ENCODE measurements around the gene SNTB2. TPM values are rescaled to one million over a fixed set of nuclear protein-coding genes. Genes with fewer than 3 reads are reported as not detected.

The SNTB2 gene
- total RNA-seq, 2 experiments from 2014 or later = 11.8 to 13.0 TPM

DNA sequence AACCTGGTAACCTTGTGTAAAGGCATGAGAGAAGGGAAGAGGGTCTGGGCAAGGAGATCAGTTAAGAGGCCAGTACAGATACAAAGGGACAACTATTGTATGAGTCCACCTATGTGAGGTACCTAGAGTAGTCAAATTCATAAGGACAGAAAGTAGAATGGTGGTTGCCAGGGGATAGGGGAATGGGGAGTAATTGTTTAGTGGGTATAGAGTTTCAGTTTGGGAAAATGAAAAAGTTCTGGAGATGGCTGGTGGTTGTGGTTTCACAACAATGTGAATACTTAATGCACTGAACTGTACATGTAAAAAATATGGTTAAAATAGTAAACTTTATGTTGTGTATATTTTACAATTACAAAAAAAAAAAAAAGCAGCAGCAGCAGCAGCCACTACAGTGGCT lies 49.4 kb downstream of the SNTB2 start:
- intact Hi-C loops (cut with micrococcal nuclease) = no loop called here
- DNase-seq (no peak), ATAC-seq (no peak)
- Mint-ChIP-seq H3K4me1 (ENCODE audit: low read depth) (peaks cover 2% of the 10 kb centered on the region), H3K27ac (no peak overlapping the region), H3K4me3 (no peak overlapping the region), H3K27me3 (no peaks in the 10 kb centered on the region), H3K36me3 (ENCODE audit: low read depth) (peaks cover 2% of the 10 kb centered on the region), H3K9me3 (no peaks in the 10 kb centered on the region)
- CTCF ChIA-PET = no interaction called here
- TF ChIP-seq CTCF (IDR thresholded peaks at IDR 0.05) = no peak
- POLR2A ChIA-PET = interaction anchor here (0.6 to 1.1 kb wide), 2 partner anchors 20 to 104 kb away, joined by 3 to 5 read pairs; partner anchors contain the start of genes CHTF8 and UTP4

GRCh38 chr16:69237296-69237695 lies 50.3 kb downstream of the SNTB2 start:
- no peak overlapping the region for H3K4me3 Mint-ChIP-seq
- no peaks in the 10 kb centered on the region for H3K9me3 Mint-ChIP-seq
- no peaks in the 10 kb centered on the region for H3K27me3 Mint-ChIP-seq
- intact Hi-C loops (cut with micrococcal nuclease) = no loop called here
- H3K36me3 Mint-ChIP-seq (ENCODE audit: low read depth) = peaks cover 2% of the 10 kb centered on the region
- ATAC-seq = no peak
- ChIA-PET CTCF (no interaction called here), POLR2A (interaction anchor here (1.1 kb wide), 1 partner anchor 105 kb away, joined by 3 read pairs; the partner anchor contains the start of genes CHTF8 and UTP4)
- TF ChIP-seq CTCF (IDR thresholded peaks at IDR 0.05) = no peak
- peaks cover 2% of the 10 kb centered on the region for H3K4me1 Mint-ChIP-seq (ENCODE audit: low read depth)
- H3K27ac Mint-ChIP-seq = no peak overlapping the region
- no peak for DNase-seq

GRCh38 chr16:69239851-69240250 lies 52.9 kb downstream of the SNTB2 start:
- POLR2A ChIA-PET = no interaction called here
- TF ChIP-seq CTCF (IDR thresholded peaks at IDR 0.05) = no peak

DNA sequence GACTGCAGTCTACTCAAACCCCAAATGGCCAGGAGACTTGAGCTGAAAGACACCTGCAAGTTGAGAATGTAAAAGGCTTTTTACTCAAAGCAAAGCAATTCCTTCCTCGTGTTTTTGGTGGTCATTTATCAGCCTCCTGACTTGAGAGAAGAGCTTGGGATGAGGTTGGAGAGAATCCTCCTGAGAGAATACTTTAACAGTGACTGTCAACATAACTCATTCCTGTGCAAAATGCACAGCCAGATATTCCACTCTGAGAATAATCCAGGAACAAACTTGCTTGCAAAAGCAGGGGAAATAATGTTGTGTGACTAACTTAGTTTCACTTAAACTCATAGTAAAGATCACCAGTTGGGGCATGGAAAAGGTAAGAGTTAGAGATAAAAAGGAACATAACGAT lies 53.4 kb downstream of the SNTB2 start:
- H3K4me1 Mint-ChIP-seq (ENCODE audit: low read depth) = peaks cover 2% of the 10 kb centered on the region
- no peaks in the 10 kb centered on the region for H3K27me3 Mint-ChIP-seq
- DNase-seq (no peak), ATAC-seq (no peak)
- H3K4me3 Mint-ChIP-seq = no peak overlapping the region
- no peaks in the 10 kb centered on the region for H3K9me3 Mint-ChIP-seq
- H3K36me3 Mint-ChIP-seq (ENCODE audit: low read depth) = peaks cover 2% of the 10 kb centered on the region
- intact Hi-C loops (cut with micrococcal nuclease) = no loop called here
- H3K27ac Mint-ChIP-seq = no peak overlapping the region
- no peak for TF ChIP-seq CTCF (IDR thresholded peaks at IDR 0.05)
- ChIA-PET CTCF (interaction anchor here (1.0 to 1.4 kb wide), 2 partner anchors 8 to 18 kb away, joined by 3 to 4 read pairs; no protein-coding TSS in a partner anchor), POLR2A (no interaction called here)

More at GRCh38 chr16:69239851-69240250, 52.9 kb downstream of the SNTB2 start:
- no peaks in the 10 kb centered on the region for H3K27me3 Mint-ChIP-seq
- CTCF ChIA-PET = interaction anchor here (1.0 to 1.4 kb wide), 2 partner anchors 9 to 19 kb away, joined by 3 to 4 read pairs; no protein-coding TSS in a partner anchor
- DNase-seq (no peak), ATAC-seq (no peak)
- H3K36me3 Mint-ChIP-seq (ENCODE audit: low read depth) = peaks cover 2% of the 10 kb centered on the region
- no peak overlapping the region for H3K27ac Mint-ChIP-seq
- intact Hi-C loops (cut with micrococcal nuclease) = no loop called here
- peaks cover 2% of the 10 kb centered on the region for H3K4me1 Mint-ChIP-seq (ENCODE audit: low read depth)
- no peak overlapping the region for H3K4me3 Mint-ChIP-seq
- H3K9me3 Mint-ChIP-seq = no peaks in the 10 kb centered on the region

- no peak for TF ChIP-seq CTCF (IDR thresholded peaks at IDR 0.05)
- ChIA-PET POLR2A (no interaction called here), CTCF (interaction anchor here (1.9 kb wide), 1 partner anchor 92 kb away, joined by 7 read pairs; no protein-coding TSS in a partner anchor)
- no peak for DNase-seq
- H3K27ac Mint-ChIP-seq = no peak overlapping the region
- intact Hi-C loops (cut with micrococcal nuclease) = no loop called here
- no peak overlapping the region for H3K4me3 Mint-ChIP-seq
- no peaks in the 10 kb centered on the region for H3K27me3 Mint-ChIP-seq
- peaks cover 2% of the 10 kb centered on the region for H3K4me1 Mint-ChIP-seq (ENCODE audit: low read depth)
- no peak for ATAC-seq
- H3K9me3 Mint-ChIP-seq = no peaks in the 10 kb centered on the region
- H3K36me3 Mint-ChIP-seq (ENCODE audit: low read depth) = peaks cover 4% of the 10 kb centered on the region
Observed at GRCh38 chr16:69241926-69242325, 55.0 kb downstream of the SNTB2 start.

Data from activated CD8-positive, alpha-beta T cell treated with anti-CD3 and anti-CD28 coated beads for 36 hours (primary cell).